ENCODE results near the gene CSNK2A2. TPM values are rescaled to one million over a fixed set of nuclear protein-coding genes. Genes with fewer than 3 reads are reported as not detected.

CSNK2A2 gene
- total and polyA plus RNA-seq, 4 donors: 17.4 to 56.8 (median 37.4) TPM

DNA sequence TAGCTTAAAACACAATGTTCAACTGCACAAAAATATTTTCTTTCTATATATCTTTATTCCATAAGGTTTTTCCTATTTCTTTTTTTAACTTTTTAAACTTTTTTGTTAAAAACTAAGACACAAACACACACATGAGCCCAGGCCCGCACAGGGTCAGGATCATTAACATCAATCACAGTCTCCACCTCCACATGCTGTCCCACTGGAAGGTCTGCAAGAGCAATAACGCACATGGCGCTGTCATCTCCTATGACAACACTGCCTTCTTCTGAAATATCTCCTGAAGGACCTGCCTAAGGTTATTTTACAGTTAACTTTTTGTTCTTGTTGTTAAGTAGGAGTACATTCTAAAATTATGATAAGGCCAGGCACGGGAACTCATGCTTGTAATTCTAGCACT is 72.9 kb downstream of the CSNK2A2 start:
- DNase-seq: no peak
- peaks cover 2 to 10% of the 10 kb centered on the region in 2 donors for H3K4me1 ChIP-seq (ENCODE audit: control insufficient read depth in 1 of 2, insufficient read depth in 2 of 2, low read length in 2 of 2)
- intact Hi-C loops (cut with DNase I): no loop called here
- 73 to 80% methylated on average over 4 of the region's 4 CpGs for WGBS, 2 donors
- H3K27me3 ChIP-seq (ENCODE audit: control insufficient read depth in 1 of 2, insufficient read depth in 2 of 2, low read length in 1 of 2): no peaks in the 10 kb centered on the region
- H3K4me3 ChIP-seq (ENCODE audit: low read length in 2 of 2): no peak overlapping the region
- H3K9me3 ChIP-seq (ENCODE audit: control insufficient read depth, low read length): no peaks in the 10 kb centered on the region
- no peak overlapping the region for H3K27ac ChIP-seq (ENCODE audit: low read depth in 1 of 2, low read length in 2 of 2)
- no peaks in the 10 kb centered on the region for H3K36me3 ChIP-seq (ENCODE audit: control insufficient read depth in 1 of 2, insufficient read depth in 2 of 2, low read length in 1 of 2)
- ATAC-seq (ENCODE audit: low FRiP score): no peak

DNA sequence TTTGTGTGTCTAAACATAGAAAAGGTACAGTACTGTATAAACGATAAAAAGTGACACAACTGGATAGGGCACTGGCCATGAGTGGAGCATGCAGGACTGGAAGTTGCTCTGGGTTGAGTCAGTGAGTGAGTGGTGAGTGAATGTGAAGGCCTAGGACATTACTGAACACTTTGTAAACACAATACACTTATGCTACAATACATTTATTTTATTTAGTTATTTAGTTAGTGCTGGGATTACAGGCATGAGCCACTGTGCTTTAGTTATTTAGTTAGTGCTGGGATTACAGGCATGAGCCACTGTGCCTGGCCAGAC is 73.3 kb downstream of the CSNK2A2 start:
- H3K36me3 ChIP-seq (ENCODE audit: control insufficient read depth in 1 of 2, insufficient read depth in 2 of 2, low read length in 1 of 2): no peaks in the 10 kb centered on the region
- WGBS, 2 donors: 25 to 40% methylated on average over 1 of the region's 1 CpG
- H3K9me3 ChIP-seq (ENCODE audit: control insufficient read depth, low read length): no peaks in the 10 kb centered on the region
- peaks cover 2 to 10% of the 10 kb centered on the region in 2 donors for H3K4me1 ChIP-seq (ENCODE audit: control insufficient read depth in 1 of 2, insufficient read depth in 2 of 2, low read length in 2 of 2)
- H3K4me3 ChIP-seq (ENCODE audit: low read length in 2 of 2): no peak overlapping the region
- no peaks in the 10 kb centered on the region for H3K27me3 ChIP-seq (ENCODE audit: control insufficient read depth in 1 of 2, insufficient read depth in 2 of 2, low read length in 1 of 2)
- intact Hi-C loops (cut with DNase I): loop anchor here in 1 of 2 donors (5.0 kb wide), 1 partner anchor 102 kb away; no protein-coding TSS in a partner anchor
- H3K27ac ChIP-seq (ENCODE audit: low read depth in 1 of 2, low read length in 2 of 2): no peak overlapping the region
- ATAC-seq (ENCODE audit: low FRiP score) (no peak), DNase-seq (no peak)

DNA sequence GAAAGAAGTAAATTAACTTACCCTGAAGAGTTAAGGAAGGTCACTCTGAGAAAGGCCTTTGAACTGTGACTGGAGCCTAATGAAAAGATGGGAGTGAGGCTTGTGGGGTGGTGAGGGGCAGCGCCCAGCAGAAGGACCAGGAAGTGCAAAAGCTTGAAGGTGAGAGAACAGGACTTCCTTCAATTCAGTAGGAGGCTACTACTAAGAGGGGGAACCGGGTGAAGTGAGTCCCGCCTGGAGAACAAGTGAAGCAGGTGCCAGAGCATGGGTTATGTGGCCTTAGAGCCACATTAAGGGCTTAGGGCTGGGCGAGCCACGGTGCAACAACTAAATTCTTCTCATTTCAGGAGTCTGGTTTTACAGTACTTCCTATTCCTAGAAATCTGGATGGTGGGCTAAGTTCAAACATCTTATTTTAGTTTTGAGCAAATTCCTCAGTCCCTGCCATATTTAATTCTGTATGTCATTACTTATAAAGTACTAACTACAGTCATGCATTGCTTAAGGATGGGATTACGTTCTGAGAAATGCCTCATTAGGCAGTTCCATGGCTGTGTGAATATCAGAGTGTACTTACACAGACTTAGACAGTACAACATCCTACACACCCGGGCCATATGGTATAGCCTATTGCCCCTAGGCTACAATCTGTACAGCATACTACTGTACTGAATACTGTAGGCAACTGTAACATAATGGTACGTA is 73.9 kb downstream of the CSNK2A2 start:
- 67 to 69% methylated on average over 8 of the region's 8 CpGs for WGBS, 2 donors
- H3K27me3 ChIP-seq (ENCODE audit: control insufficient read depth in 1 of 2, insufficient read depth in 2 of 2, low read length in 1 of 2): no peaks in the 10 kb centered on the region
- H3K4me1 ChIP-seq (ENCODE audit: control insufficient read depth in 1 of 2, insufficient read depth in 2 of 2, low read length in 2 of 2): peaks cover 5 to 14% of the 10 kb centered on the region in 2 donors
- H3K27ac ChIP-seq (ENCODE audit: low read depth in 1 of 2, low read length in 2 of 2): no peak overlapping the region
- intact Hi-C loops (cut with DNase I): loop anchor here in 1 of 2 donors (5.0 kb wide), 1 partner anchor 102 kb away; no protein-coding TSS in a partner anchor
- ATAC-seq (ENCODE audit: low FRiP score): no peak
- no peaks in the 10 kb centered on the region for H3K36me3 ChIP-seq (ENCODE audit: control insufficient read depth in 1 of 2, insufficient read depth in 2 of 2, low read length in 1 of 2)
- H3K4me3 ChIP-seq (ENCODE audit: low read length in 2 of 2): no peak overlapping the region
- no peak for DNase-seq
- H3K9me3 ChIP-seq (ENCODE audit: control insufficient read depth, low read length): no peaks in the 10 kb centered on the region

DNA sequence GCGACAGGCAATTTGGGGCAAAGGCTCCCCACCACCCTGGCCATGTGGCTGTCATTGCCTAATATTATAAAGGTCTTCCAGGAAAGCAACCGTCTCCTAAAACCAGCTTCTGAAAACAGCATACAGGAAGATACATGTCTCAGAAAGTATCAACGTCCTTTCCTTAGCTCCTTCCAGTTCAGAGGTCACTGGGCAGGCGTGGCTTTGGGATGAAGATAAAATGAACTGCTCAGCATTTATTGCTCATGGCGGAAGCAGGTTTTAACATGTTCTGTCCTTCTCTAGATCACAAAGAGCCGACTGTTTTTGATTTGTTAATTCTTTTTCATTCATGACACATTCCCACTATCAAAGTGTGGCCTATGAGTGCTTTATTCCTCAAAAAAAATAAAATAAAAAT is 76.8 kb downstream of the CSNK2A2 start:
- Histone ChIP-seq H3K9me3 (ENCODE audit: control insufficient read depth, low read length) (no peaks in the 10 kb centered on the region), H3K4me3 (ENCODE audit: low read length in 2 of 2) (no peak overlapping the region), H3K27me3 (ENCODE audit: control insufficient read depth in 1 of 2, insufficient read depth in 2 of 2, low read length in 1 of 2) (no peaks in the 10 kb centered on the region), H3K36me3 (ENCODE audit: control insufficient read depth in 1 of 2, insufficient read depth in 2 of 2, low read length in 1 of 2) (peaks cover 0 to 2% of the 10 kb centered on the region in 2 donors), H3K27ac (ENCODE audit: low read depth in 1 of 2, low read length in 2 of 2) (no peak overlapping the region), H3K4me1 (ENCODE audit: control insufficient read depth in 1 of 2, insufficient read depth in 2 of 2, low read length in 2 of 2) (peaks cover 5 to 9% of the 10 kb centered on the region in 2 donors)
- ATAC-seq (ENCODE audit: low FRiP score) (no peak), DNase-seq (no peak)
- intact Hi-C loops (cut with DNase I): loop anchor here in 1 of 2 donors (5.0 kb wide), 1 partner anchor 99 kb away; no protein-coding TSS in a partner anchor
- 65 to 71% methylated on average over 6 of the region's 6 CpGs for WGBS, 2 donors

DNA sequence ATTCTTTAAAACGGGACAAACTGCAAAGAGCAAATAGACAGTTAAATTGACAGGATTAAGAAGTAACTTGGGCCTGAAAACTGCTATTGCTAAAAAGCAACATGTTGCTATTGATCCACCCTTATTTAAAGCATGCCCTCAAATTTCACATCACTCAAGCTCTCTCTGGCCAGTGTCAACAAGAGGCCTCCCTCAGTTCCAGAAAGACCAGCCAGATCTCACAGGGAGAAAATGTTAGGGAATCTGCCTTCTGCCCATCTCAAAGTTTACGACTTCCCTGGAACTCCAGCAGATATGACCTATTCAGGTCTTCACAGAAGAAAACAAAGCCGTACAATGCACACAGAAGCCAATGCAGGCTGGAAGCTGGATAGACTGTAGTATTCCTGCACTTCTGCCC is 77.7 kb downstream of the CSNK2A2 start:
- no peak for ATAC-seq (ENCODE audit: low FRiP score)
- 34 to 39% methylated on average over 3 of the region's 3 CpGs for WGBS, 2 donors
- intact Hi-C loops (cut with DNase I): loop anchor here in 1 of 2 donors (5.0 kb wide), 1 partner anchor 98 kb away; no protein-coding TSS in a partner anchor
- Histone ChIP-seq H3K4me1 (ENCODE audit: control insufficient read depth in 1 of 2, insufficient read depth in 2 of 2, low read length in 2 of 2) (peaks cover 5 to 9% of the 10 kb centered on the region in 2 donors), H3K27me3 (ENCODE audit: control insufficient read depth in 1 of 2, insufficient read depth in 2 of 2, low read length in 1 of 2) (no peaks in the 10 kb centered on the region), H3K9me3 (ENCODE audit: control insufficient read depth, low read length) (no peaks in the 10 kb centered on the region), H3K4me3 (ENCODE audit: low read length in 2 of 2) (no peak overlapping the region), H3K27ac (ENCODE audit: low read depth in 1 of 2, low read length in 2 of 2) (no peak overlapping the region), H3K36me3 (ENCODE audit: control insufficient read depth in 1 of 2, insufficient read depth in 2 of 2, low read length in 1 of 2) (peaks cover 0 to 2% of the 10 kb centered on the region in 2 donors)
- DNase-seq: no peak

DNA sequence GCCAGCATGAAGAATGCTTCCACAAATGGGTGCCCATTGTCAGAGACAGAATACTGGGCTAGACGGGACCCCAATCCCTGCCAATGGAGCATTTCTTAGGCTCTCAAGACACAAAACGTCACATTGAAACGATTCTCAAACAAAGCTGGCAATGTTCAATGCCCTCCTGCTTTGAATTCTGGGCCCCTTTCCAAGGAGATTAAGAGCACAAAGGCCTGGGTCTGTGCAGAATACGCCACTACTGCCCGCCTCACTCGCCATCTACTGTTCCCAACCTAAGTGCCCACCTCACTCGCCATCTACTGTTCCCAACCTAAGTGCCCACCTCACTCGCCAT is 78.4 kb downstream of the CSNK2A2 start:
- Histone ChIP-seq H3K4me3 (ENCODE audit: low read length in 2 of 2) (no peak overlapping the region), H3K9me3 (ENCODE audit: control insufficient read depth, low read length) (no peaks in the 10 kb centered on the region), H3K27me3 (ENCODE audit: control insufficient read depth in 1 of 2, insufficient read depth in 2 of 2, low read length in 1 of 2) (no peaks in the 10 kb centered on the region), H3K4me1 (ENCODE audit: control insufficient read depth in 1 of 2, insufficient read depth in 2 of 2, low read length in 2 of 2) (peaks cover 5 to 9% of the 10 kb centered on the region in 2 donors), H3K27ac (ENCODE audit: low read depth in 1 of 2, low read length in 2 of 2) (no peak overlapping the region), H3K36me3 (ENCODE audit: control insufficient read depth in 1 of 2, insufficient read depth in 2 of 2, low read length in 1 of 2) (peaks cover 0 to 6% of the 10 kb centered on the region in 2 donors)
- WGBS, 2 donors: 34 to 42% methylated on average over 8 of the region's 8 CpGs
- ATAC-seq (ENCODE audit: low FRiP score) (no peak), DNase-seq (no peak)
- intact Hi-C loops (cut with DNase I): no loop called here

DNA sequence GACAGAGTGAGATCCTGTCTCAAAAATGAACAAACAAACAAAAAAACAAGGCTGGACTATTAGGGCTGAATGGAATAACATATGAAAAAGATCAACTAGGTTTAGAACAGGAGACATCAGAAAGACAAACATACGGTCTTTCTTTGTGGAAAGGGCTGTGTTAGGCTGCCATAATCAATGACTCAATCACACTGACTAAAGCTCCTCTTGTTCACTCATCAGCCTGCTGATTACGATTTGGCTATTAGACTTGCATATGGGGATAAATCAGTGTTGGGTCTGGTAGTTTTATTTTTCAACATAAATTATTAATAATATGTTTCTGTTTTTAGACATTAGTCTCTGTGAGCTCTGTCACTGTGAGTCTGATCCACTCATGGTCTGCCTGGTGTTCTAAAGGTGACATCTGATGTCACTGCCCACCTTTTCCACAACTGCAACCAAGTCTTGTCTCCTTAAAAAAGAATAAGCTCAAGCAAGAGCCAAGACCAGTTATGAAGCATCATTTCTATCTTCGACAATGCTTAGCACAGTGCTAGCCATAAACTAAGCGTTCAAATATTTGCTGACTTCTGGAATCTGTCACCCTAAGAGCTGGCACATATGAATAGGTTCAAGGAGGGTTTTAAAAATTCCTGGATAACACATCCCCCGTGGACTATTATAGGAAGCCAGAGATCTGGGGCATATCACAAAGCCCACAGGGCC is 79.0 kb downstream of the CSNK2A2 start:
- ATAC-seq (ENCODE audit: low FRiP score) (no peak), DNase-seq (no peak)
- WGBS, 2 donors: 32 to 37% methylated on average over 5 of the region's 5 CpGs
- intact Hi-C loops (cut with DNase I): no loop called here
- no peaks in the 10 kb centered on the region for H3K27me3 ChIP-seq (ENCODE audit: control insufficient read depth in 1 of 2, insufficient read depth in 2 of 2, low read length in 1 of 2)
- no peak overlapping the region for H3K27ac ChIP-seq (ENCODE audit: low read depth in 1 of 2, low read length in 2 of 2)
- H3K9me3 ChIP-seq (ENCODE audit: control insufficient read depth, low read length): no peaks in the 10 kb centered on the region
- H3K36me3 ChIP-seq (ENCODE audit: control insufficient read depth in 1 of 2, insufficient read depth in 2 of 2, low read length in 1 of 2): peaks cover 0 to 7% of the 10 kb centered on the region in 2 donors
- H3K4me3 ChIP-seq (ENCODE audit: low read length in 2 of 2): no peak overlapping the region
- H3K4me1 ChIP-seq (ENCODE audit: control insufficient read depth in 1 of 2, insufficient read depth in 2 of 2, low read length in 2 of 2): peaks cover 5 to 9% of the 10 kb centered on the region in 2 donors

DNA sequence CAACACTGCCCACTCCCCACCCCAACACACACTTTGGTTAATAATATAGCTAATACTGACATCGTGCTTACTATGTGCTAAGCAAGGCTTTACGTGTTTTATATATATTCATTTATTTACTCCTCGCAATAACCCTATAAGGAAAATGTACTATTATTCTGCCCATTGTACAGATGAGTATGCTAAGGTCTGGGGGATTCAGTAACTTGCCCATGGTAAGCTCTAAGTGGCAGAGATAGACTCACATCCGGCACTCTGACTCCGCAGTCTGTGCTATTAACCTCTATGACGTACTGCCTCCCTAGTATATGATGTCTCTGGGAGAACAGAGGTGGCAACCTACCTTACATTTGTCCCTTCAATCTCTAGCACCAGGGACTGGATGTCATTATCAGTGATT is 81.4 kb downstream of the CSNK2A2 start:
- H3K4me1 ChIP-seq (ENCODE audit: control insufficient read depth in 1 of 2, insufficient read depth in 2 of 2, low read length in 2 of 2): peaks cover 5 to 9% of the 10 kb centered on the region in 2 donors
- no peak for DNase-seq
- H3K9me3 ChIP-seq (ENCODE audit: control insufficient read depth, low read length): no peaks in the 10 kb centered on the region
- peaks cover 0 to 8% of the 10 kb centered on the region in 2 donors for H3K36me3 ChIP-seq (ENCODE audit: control insufficient read depth in 1 of 2, insufficient read depth in 2 of 2, low read length in 1 of 2)
- no peaks in the 10 kb centered on the region for H3K27me3 ChIP-seq (ENCODE audit: control insufficient read depth in 1 of 2, insufficient read depth in 2 of 2, low read length in 1 of 2)
- 94 to 96% methylated on average over 6 of the region's 6 CpGs for WGBS, 2 donors
- intact Hi-C loops (cut with DNase I): no loop called here
- H3K4me3 ChIP-seq (ENCODE audit: low read length in 2 of 2): no peak overlapping the region
- no peak overlapping the region for H3K27ac ChIP-seq (ENCODE audit: low read depth in 1 of 2, low read length in 2 of 2)
- no peak for ATAC-seq (ENCODE audit: low FRiP score)

DNA sequence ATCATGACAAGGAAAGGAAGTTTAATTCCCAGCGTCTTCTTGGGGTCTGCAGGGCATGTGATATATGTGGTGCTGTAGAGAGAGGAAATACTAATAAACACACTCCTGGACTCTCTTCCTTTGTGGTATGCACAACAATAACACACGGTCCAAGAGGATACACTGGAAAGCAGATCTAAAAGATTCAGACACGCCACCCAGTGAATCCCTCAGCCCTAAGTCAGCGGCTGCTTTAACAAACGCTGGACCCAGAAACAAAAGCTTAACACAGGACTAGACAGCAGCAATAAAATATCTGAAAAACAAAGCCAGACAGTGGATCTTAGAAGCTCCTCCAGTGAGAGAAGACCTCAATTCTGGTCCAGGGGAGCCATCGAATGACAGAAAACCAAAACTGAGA is 81.8 kb downstream of the CSNK2A2 start:
- DNase-seq: no peak
- Histone ChIP-seq H3K27me3 (ENCODE audit: control insufficient read depth in 1 of 2, insufficient read depth in 2 of 2, low read length in 1 of 2) (no peaks in the 10 kb centered on the region), H3K36me3 (ENCODE audit: control insufficient read depth in 1 of 2, insufficient read depth in 2 of 2, low read length in 1 of 2) (peaks cover 0 to 8% of the 10 kb centered on the region in 2 donors), H3K27ac (ENCODE audit: low read depth in 1 of 2, low read length in 2 of 2) (no peak overlapping the region), H3K4me1 (ENCODE audit: control insufficient read depth in 1 of 2, insufficient read depth in 2 of 2, low read length in 2 of 2) (peaks cover 5 to 8% of the 10 kb centered on the region in 2 donors), H3K9me3 (ENCODE audit: control insufficient read depth, low read length) (no peaks in the 10 kb centered on the region), H3K4me3 (ENCODE audit: low read length in 2 of 2) (no peak overlapping the region)
- ATAC-seq (ENCODE audit: low FRiP score): no peak
- intact Hi-C loops (cut with DNase I): no loop called here
- WGBS, 2 donors: 65 to 78% methylated on average over 6 of the region's 6 CpGs
